SK-N-SH (cell line): ENCODE results near the gene ATP1A4. TPM values are rescaled to one million over a fixed set of nuclear protein-coding genes. Genes with fewer than 3 reads are reported as not detected.

ENCODE experiments used
- CTCF ChIA-PET: fragments of 300-600, 350-600 bp; formaldehyde crosslinking; extraction: SDS; loops from one replicate; lab custom pipeline; 2021; lab: Yijun Ruan, JAX
- POLR2A ChIA-PET: fragments of 350-600 bp; sonication (Branson Sonifier 250); formaldehyde crosslinking; extraction: SDS; loops from one replicate; lab custom pipeline; 2020; ENCODE audit warnings: antibody characterized with exemption, inconsistent platforms; lab: Yijun Ruan, JAX
- DNase-seq: peaks from one replicate; pipeline ENCODE4 v3.0.0; 2012
- H2AFZ ChIP-seq: fragments of 200-600 bp; sonication (generic); 2 replicates; pipeline ENCODE4 v1.8.1; 2016; ENCODE audit warnings: antibody characterized with exemption, mild to moderate bottlenecking, low read depth
- H3F3A ChIP-seq: fragments of 200-600 bp; sonication (generic); replicated peaks from 2 replicates; pipeline ENCODE3; 2016; ENCODE audit warnings: antibody characterized with exemption, mild to moderate bottlenecking; ENCODE audit not compliant: insufficient read depth
- H3K27ac ChIP-seq, 2 experiments: fragments of 200-500 bp in 1 of 2; fragments of 200-600 bp in 1 of 2; sonication (Bioruptor generic) in 1 of 2; sonication (generic), shearing (Covaris generic) in 1 of 2; 2 replicates each; pipeline versions ENCODE4 v1.5.1 to v1.6.1; 2014 to 2016; ENCODE audit warnings: low read depth in 2 of 2, inconsistent platforms in 1 of 2, low read length in 1 of 2, mild to moderate bottlenecking in 1 of 2, mixed read lengths in 1 of 2
- H3K27me3 ChIP-seq: fragments of 200-600 bp; sonication (generic), shearing (Covaris generic); 2 replicates; pipeline ENCODE4 v1.6.1; 2016; ENCODE audit warnings: mixed run types; ENCODE audit not compliant: insufficient read depth
- H3K36me3 ChIP-seq, 2 experiments: fragments of 200-500 bp in 1 of 2; fragments of 200-600 bp in 1 of 2; sonication (Bioruptor generic) in 1 of 2; sonication (generic) in 1 of 2; replicated peaks in 1 of 2; 2 replicates each; pipeline versions ENCODE3 to v1.5.1; 2014 to 2016; ENCODE audit warnings: low read length in 1 of 2, mild to moderate bottlenecking in 1 of 2; ENCODE audit not compliant: insufficient read depth in 2 of 2, control insufficient read depth in 1 of 2
- H3K4me1 ChIP-seq, 2 experiments: fragments of 200-500 bp in 1 of 2; fragments of 200-600 bp in 1 of 2; sonication (Bioruptor generic) in 1 of 2; sonication (generic), shearing (Covaris generic) in 1 of 2; 2 replicates each; pipeline versions ENCODE4 v1.5.1 to v1.6.1; 2014 to 2016; ENCODE audit warnings: low read depth in 1 of 2, low read length in 1 of 2, mixed run types in 1 of 2; ENCODE audit not compliant: insufficient read depth in 2 of 2, control insufficient read depth in 1 of 2
- H3K4me2 ChIP-seq: fragments of 200-600 bp; sonication (generic), shearing (Covaris generic); 2 replicates; pipeline ENCODE4 v1.6.1; 2017; ENCODE audit warnings: mixed run types
- H3K4me3 ChIP-seq, 2 experiments: fragments of 200-500 bp in 1 of 2; fragments of 200-600 bp in 1 of 2; sonication (Bioruptor generic) in 1 of 2; sonication (generic), shearing (Covaris generic) in 1 of 2; 2 replicates each; pipeline versions ENCODE4 v1.5.1 to v1.8.1; 2014 to 2016; ENCODE audit warnings: low read depth in 2 of 2, inconsistent platforms in 1 of 2, low read length in 1 of 2, mild to moderate bottlenecking in 1 of 2, mixed read lengths in 1 of 2, moderate library complexity in 1 of 2
- H3K79me2 ChIP-seq: fragments of 200-600 bp; sonication (generic); 2 replicates; pipeline ENCODE4 v1.8.1; 2017; ENCODE audit warnings: mild to moderate bottlenecking; ENCODE audit not compliant: insufficient read depth
- H3K9ac ChIP-seq: fragments of 200-600 bp; sonication (generic); 2 replicates; pipeline ENCODE4 v1.6.1; 2017; ENCODE audit warnings: mixed run types
- H3K9me2 ChIP-seq: fragments of 200-600 bp; sonication (generic); 2 replicates; pipeline ENCODE4 v1.6.1; 2017; ENCODE audit warnings: mixed run types
- H3K9me3 ChIP-seq: fragments of 200-600 bp; sonication (generic); 2 replicates; pipeline ENCODE4 v1.6.1; 2017; ENCODE audit warnings: mixed run types, mild to moderate bottlenecking, moderate library complexity
- H4K20me1 ChIP-seq: fragments of 200-600 bp; sonication (generic); 2 replicates; pipeline ENCODE4 v1.6.1; 2017; ENCODE audit warnings: mild to moderate bottlenecking, mixed run types; ENCODE audit not compliant: insufficient read depth
- EP300 ChIP-seq, 2 experiments: IDR thresholded peaks; 2 replicates each; pipeline versions ENCODE4 v1.4.0 to v1.6.1; 2012; ENCODE audit warnings: borderline replicate concordance in 1 of 2, low read depth in 1 of 2, low read length in 1 of 2
- EZH2phosphoT487 ChIP-seq: fragments of 200-600 bp; sonication (generic); IDR thresholded peaks from 2 replicates; pipeline ENCODE4 v1.6.1; 2017; ENCODE audit warnings: low read depth, mixed run types, mild to moderate bottlenecking, antibody characterized with exemption, moderate library complexity, borderline replicate concordance
- FOSL2 ChIP-seq: IDR thresholded peaks from 2 replicates; pipeline ENCODE4 v1.4.0; 2012; ENCODE audit warnings: low read depth, mild to moderate bottlenecking, moderate library complexity, borderline replicate concordance
- GATA2 ChIP-seq: sonication (generic); formaldehyde crosslinking; IDR thresholded peaks from 2 replicates; pipeline ENCODE4 v1.5.0; 2020; ENCODE audit warnings: mild to moderate bottlenecking, missing genetic modification reagents
- JUND ChIP-seq: IDR thresholded peaks from 2 replicates; pipeline ENCODE4 v1.4.0; 2012
- NFIC ChIP-seq: IDR thresholded peaks from 2 replicates; pipeline ENCODE4 v1.4.0; 2012; ENCODE audit warnings: borderline replicate concordance
- SIN3A ChIP-seq: IDR thresholded peaks from 2 replicates; pipeline ENCODE4 v1.6.1; 2012; ENCODE audit warnings: low read depth, mild to moderate bottlenecking, low read length, moderate library complexity, borderline replicate concordance
- TAF1 ChIP-seq: IDR thresholded peaks from 2 replicates; pipeline ENCODE4 v1.6.1; 2012; ENCODE audit warnings: low read depth, mild to moderate bottlenecking, low read length, moderate library complexity, borderline replicate concordance
- TCF12 ChIP-seq: IDR thresholded peaks from 2 replicates; pipeline ENCODE4 v1.4.0; 2012
- WGBS: methylation state at CpG from one replicate; pipeline ENCODE4 v1.1.6; 2017; ENCODE audit warnings: low lambda C conversion rate; 5-methylcytosine and 5-hydroxymethylcytosine counted together
- polyA plus RNA-seq, 3 experiments: library from polyadenylated mRNA; depleted of rRNA; stranded (reverse); fragments of >200 nt; gene quantifications; 2 replicates each; pipeline ENCODE4 v1.2.3, GENCODE V29; 2012
- TF ChIP-seq, protein P1 (sequence below): IDR thresholded peaks from 2 replicates; pipeline ENCODE4 v1.4.0; 2012; ENCODE audit warnings: low read depth, borderline replicate concordance
- TF ChIP-seq, protein P2 (sequence below): IDR thresholded peaks from 2 replicates; pipeline ENCODE4; 2012

ATP1A4 gene
- polyA plus RNA-seq, 1 of the 3 experiments (the other 2 are of a cell fraction), result not detected

DNA sequence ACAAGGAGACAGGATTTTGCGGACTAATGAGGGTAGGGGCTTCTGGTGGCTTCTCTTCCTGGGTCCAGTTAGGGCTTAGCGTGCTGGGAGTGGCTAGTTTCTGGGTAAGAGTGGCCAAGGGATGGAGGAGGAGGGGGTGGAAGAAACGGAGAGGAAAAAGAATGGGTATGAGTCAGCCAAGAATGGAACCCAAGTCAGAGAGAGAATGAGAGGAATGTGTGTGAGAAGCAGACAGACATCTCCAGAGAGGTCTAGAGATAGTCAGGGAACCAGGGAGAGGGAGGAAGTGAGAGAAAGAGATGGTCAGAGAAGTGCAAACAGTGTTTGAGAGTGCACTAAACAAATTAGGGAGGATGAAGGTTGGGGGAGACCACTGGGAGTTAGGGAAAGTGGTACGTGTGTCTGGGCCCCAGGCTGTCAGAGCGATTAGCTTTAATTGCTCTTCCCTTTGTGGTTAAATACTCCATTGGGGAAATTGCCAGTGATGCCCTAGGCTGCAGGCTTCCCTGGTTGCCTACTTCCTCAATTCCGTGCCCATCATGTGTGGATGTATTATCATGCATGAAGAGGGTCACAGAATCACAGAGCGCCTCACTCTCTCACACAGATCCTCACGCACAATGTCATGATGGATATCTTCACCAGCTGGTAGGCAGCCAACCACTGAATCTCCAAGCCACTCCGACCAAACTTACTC, 55.2 kb downstream of the ATP1A4 start:
- H3F3A ChIP-seq, result peaks cover 21% of the 10 kb centered on the region
- H3K9me3 ChIP-seq, result no peaks in the 10 kb centered on the region
- H2AFZ ChIP-seq, result no peak overlapping the region
- TF ChIP-seq JUND (peak; percentile 80), NFIC (peak; percentile 30; the same call in 1 of the 2 replicates), GATA2 (CRISPR knock-in tag) (peak; percentile 22), EP300 (IDR thresholded peaks at IDR 0.05; ENCODE audit: borderline replicate concordance in 1 of 2, low read depth in 1 of 2, low read length in 1 of 2) (peak in 1 of 2 experiments; percentile 42; a peak in 1 of 4 replicates), SIN3A (peak; percentile 42; the same call in 1 of the 2 replicates), FOSL2 (peak; percentile 83; the same call in 1 of the 2 replicates), EZH2phosphoT487 (no peak), TAF1 (peak; percentile 38; the same call in 1 of the 2 replicates), TCF12 (no peak)
- TF ChIP-seq, protein P1, sequence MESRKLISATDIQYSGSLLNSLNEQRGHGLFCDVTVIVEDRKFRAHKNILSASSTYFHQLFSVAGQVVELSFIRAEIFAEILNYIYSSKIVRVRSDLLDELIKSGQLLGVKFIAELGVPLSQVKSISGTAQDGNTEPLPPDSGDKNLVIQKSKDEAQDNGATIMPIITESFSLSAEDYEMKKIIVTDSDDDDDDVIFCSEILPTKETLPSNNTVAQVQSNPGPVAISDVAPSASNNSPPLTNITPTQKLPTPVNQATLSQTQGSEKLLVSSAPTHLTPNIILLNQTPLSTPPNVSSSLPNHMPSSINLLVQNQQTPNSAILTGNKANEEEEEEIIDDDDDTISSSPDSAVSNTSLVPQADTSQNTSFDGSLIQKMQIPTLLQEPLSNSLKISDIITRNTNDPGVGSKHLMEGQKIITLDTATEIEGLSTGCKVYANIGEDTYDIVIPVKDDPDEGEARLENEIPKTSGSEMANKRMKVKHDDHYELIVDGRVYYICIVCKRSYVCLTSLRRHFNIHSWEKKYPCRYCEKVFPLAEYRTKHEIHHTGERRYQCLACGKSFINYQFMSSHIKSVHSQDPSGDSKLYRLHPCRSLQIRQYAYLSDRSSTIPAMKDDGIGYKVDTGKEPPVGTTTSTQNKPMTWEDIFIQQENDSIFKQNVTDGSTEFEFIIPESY, result peak; percentile 34; the same call in 1 of the 2 replicates
- TF ChIP-seq, protein P2, sequence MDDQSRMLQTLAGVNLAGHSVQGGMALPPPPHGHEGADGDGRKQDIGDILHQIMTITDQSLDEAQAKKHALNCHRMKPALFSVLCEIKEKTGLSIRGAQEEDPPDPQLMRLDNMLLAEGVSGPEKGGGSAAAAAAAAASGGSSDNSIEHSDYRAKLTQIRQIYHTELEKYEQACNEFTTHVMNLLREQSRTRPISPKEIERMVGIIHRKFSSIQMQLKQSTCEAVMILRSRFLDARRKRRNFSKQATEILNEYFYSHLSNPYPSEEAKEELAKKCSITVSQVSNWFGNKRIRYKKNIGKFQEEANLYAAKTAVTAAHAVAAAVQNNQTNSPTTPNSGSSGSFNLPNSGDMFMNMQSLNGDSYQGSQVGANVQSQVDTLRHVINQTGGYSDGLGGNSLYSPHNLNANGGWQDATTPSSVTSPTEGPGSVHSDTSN, result peak; percentile 37; the same call in 1 of the 2 replicates
- peak overlapping the region; percentile 87 to 99 for H3K27ac ChIP-seq
- DNase-seq, result peak; percentile 44
- ChIA-PET POLR2A (interaction anchor here (0.9 to 1.4 kb wide), 3 partner anchors 9 to 97 kb away, joined by 3 to 5 read pairs (median 3); no protein-coding TSS in a partner anchor), CTCF (interaction anchor here (0.9 to 13.6 kb wide), 6 partner anchors 13 to 105 kb away, joined by 4 to 137 read pairs (median 30); partner anchors contain the start of gene CASQ1)
- H3K36me3 ChIP-seq, result peaks cover 30 to 35% of the 10 kb centered on the region in 2 experiments
- 18% methylated on average over 9 of the region's 9 CpGs for WGBS
- peak overlapping the region; percentile 96 for H3K9ac ChIP-seq
- H3K4me3 ChIP-seq, result peak overlapping the region; percentile 94 to 97
- peaks cover 40 to 68% of the 10 kb centered on the region in 2 experiments for H3K4me1 ChIP-seq
- no peaks in the 10 kb centered on the region for H3K9me2 ChIP-seq
- no peaks in the 10 kb centered on the region for H3K27me3 ChIP-seq
- peaks cover 62% of the 10 kb centered on the region for H3K79me2 ChIP-seq
- peak overlapping the region; percentile 100 for H3K4me2 ChIP-seq
- peaks cover 51% of the 10 kb centered on the region for H4K20me1 ChIP-seq
